ENCODE data around the gene C1orf115.
"Not testable (repeated sequence)": the region's sequence is repeated elsewhere in the genome, so short reads cannot be mapped to it uniquely, and the experiment has no call there.

C1orf115 gene

GRCh38 chr1:220695426-220695825 lies 5.3 kb downstream of the C1orf115 start:
- DNase-seq = no peak

- DNase-seq = no peak
Measured at GRCh38 chr1:220696226-220696862, 6.2 kb downstream of the C1orf115 start.

GRCh38 chr1:220696863-220697231 lies 6.7 kb downstream of the C1orf115 start:
- DNase-seq = no peak

DNA sequence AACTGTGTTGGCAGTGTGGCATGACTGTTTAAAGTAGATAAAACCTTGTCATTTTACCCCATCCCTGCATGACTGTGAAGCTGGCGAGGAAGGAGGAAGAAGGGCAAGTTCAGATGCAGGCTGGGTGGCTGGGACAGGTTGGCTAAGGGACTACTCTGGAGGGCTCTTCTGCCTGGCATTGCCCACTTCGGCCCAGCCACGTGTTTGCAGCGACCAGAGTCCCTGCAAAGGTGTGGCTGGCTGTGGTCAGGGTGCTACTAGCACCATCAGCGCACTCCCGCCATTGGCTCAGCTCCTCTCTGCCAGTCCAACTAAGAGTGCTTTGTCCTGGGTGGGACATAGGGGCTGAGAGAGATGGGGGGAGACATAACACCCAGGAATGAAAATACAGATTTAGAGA lies 7.2 kb downstream of the C1orf115 start:
- DNase-seq = no peak

GRCh38 chr1:220698607-220699016 lies 8.4 kb downstream of the C1orf115 start:
- DNase-seq = no peak

- no peak for DNase-seq
Measured at GRCh38 chr1:220699044-220699443, 8.9 kb downstream of the C1orf115 start.

DNA sequence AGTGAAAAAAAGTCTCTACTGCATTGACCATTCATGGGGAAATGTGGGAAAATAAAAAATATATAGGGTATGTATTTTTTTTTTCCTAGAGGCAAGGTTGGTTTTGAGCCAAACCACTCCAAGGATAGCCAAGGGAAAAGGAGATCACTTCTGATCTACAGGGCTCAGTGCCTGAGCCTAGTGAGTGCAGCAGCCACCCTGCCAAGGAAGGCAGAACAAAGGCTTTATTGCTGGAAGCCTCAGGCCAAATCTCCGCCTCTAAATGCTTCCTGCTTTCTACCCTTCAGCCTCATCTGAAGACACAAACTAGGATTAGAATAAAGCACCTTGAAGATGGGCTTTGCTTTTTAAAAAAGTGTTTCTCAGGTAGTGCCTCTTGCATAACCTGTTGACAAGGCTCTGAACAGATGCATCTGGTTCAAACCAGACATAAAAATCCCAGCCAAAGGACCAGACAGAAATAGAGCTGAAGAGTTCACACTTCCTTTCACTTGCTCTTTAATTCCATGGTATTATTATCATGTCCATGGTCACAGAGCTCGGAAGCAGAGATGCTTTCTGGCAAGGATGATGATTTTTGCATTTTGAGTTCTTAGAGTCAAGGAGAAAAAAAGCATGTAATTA lies 10.5 kb downstream of the C1orf115 start:
- no peak for DNase-seq

DNA sequence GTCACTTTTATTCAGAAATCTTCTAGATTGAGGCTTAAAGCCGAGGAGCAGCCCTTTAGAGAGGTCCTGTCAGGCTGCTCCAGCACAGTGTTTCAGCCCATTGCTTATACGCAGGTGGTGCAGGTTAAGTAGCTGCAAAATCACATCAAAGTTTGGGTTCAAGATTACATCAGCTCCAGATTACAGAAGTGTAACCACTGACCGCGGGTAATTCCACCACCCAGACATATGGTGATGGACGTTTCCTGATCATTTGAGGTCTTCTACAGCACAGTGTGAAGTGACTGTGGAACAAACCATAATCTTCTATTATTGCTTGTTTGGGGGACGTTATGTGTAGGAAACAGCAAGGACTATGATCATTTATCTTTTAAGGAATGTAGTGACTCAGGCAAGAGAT lies 11.8 kb downstream of the C1orf115 start:
- DNase-seq = no peak

- DNase-seq = no peak
Measured at GRCh38 chr1:220702733-220703270, 12.6 kb downstream of the C1orf115 start.

- DNase-seq = no peak
Measured at GRCh38 chr1:220703305-220703704, 13.1 kb downstream of the C1orf115 start.

- no peak for DNase-seq
Measured at GRCh38 chr1:220705782-220706181, 15.6 kb downstream of the C1orf115 start.

- DNase-seq = no peak
Measured at GRCh38 chr1:220706480-220706879, 16.3 kb downstream of the C1orf115 start.

DNA sequence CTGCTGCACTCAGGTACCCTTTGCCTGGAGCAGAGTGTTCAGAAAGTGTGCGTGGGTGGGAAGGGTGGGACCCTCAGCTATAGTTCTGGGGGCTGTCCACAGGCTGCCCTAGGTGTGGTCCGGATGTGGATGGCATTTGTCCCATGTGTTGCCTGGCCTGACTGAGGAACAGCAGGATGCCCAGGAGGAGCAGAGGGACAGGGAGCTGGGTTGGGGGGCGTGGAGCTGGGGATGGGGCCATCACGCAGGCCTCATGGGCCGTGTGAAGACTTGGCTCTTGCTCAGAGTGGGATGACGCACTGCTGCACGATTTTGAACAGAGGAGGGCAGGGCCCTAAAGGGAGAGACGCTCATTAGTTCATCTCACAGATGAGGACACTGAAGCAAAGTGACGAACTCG lies 17.0 kb downstream of the C1orf115 start:
- no peak for DNase-seq

GRCh38 chr1:220708244-220708643 lies 18.1 kb downstream of the C1orf115 start:
- DNase-seq = no peak

DNA sequence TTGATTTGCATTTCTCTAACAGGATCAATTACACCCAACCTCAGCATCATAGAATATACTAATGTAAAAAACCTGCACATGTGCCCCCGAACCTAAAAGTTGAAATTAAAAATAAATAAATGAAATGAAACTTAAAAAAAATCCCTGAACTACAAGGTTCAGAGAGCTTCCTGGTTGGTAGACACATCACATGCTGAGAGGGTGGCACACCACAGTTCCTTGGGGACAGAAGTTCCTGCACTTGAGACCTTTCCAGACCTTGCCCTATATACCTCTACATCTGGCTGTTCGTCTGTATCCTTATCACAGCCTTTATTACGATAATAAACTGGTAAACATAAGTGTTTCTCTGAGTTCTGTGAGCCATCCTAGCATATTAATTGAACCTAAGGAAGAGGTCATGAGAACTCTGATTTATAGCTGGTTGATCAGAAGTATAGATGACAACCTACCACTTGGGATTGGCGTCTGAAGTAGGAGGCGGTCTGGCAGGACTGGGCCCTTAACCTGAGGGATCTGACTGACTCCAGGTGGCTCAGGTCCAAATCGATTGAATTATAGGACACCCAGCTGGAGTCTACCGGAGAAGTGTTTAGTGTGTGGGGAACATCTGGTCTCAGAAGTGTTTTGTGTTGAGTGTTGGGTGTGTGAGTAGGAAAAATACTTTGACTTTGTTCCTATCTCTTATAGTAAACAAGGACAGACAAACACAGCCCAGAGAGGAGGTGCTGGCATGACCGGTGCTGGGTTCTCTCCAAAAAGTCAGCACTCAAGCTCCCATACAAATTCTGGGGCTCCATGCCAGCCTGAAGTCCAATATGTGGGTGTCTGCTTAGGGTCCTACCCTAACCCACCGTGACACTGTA lies 19.0 kb downstream of the C1orf115 start:
- no peak for DNase-seq

DNA sequence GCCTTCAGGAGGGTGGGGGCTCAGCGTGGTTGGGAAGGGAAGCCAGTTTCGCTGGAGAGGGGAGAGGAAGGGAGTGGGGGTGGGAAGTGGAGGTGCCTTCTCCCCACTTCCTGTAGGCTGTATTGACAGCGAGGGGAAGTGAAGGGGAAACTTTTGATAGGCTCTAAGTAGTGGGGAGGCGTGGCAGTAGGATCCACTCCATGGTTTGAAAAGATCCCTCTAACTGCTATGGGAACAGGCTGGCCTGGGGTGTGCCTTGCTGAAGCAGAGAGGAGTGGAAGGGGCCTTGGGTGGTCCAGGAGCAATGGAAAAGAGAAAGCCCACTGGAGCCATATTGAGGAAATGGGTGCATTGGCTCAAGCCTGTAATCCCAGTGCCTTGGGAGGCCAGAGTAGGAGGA lies 20.2 kb downstream of the C1orf115 start:
- no peak for DNase-seq

- no peak for DNase-seq
Measured at GRCh38 chr1:220711056-220711809, 21.1 kb downstream of the C1orf115 start.

- DNase-seq = not testable (repeated sequence)
Measured at GRCh38 chr1:220715986-220716385, 25.8 kb downstream of the C1orf115 start.

DNA sequence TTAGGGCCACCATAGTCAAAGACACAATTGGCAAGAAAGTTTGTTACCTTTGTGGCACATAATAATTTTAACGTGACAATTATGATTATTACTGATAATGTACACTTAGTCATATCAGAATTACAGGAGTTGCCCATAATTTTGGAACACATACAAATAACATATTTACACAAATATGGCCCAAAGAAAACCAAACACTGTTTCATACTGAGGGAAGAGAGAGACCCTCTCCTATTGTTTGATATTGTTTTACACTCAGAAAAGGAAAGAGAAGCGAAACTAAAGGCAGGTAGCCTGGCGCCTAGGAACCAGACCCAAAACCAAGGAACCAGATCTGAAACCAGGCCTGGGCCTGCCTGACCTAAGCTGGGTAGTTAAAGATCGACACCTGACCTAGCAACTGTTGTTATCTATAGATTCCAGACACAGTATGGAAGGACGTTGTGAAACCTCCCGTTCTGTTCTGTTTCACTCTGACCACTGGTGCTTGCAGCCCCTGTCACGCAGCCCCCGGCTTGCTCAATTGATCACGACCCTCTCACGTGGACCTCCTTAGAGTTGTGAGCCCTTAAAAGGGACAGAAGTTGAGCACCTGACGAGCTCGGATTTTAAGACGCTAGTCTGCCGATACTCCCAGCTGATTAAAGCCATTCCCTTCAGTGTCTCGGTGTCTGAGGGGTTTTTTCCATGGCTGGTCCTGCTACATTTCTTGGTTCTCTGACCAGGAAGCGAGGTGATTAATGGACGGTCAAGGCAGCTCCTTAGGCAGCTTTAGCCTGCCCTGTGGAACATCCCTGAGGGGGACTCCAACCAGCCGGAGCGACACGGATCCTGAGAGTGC lies 27.9 kb downstream of the C1orf115 start:
- no peak for DNase-seq

GRCh38 chr1:220721266-220721665 lies 31.1 kb downstream of the C1orf115 start:
- not testable (repeated sequence) for DNase-seq

GRCh38 chr1:220726634-220727033 lies 36.5 kb downstream of the C1orf115 start:
- no peak for DNase-seq

- no peak for DNase-seq
Measured at GRCh38 chr1:220727519-220727918, 37.4 kb downstream of the C1orf115 start.
